Calu3 (cell line): ENCODE data around the gene ARID1B. TPM values are rescaled to one million over a fixed set of nuclear protein-coding genes. Genes with fewer than 3 reads are reported as not detected.

ENCODE experiments used
- BruUV-seq: library from RNA; stranded (reverse); fragments of 400-500 nt; replicated peaks from 2 replicates; lab custom pipeline; 2021; lab: Mats Ljungman, UMichigan
- CTCF ChIA-PET: fragments of 300-600 bp; sonication (Branson Sonifier 250); formaldehyde crosslinking; loops from one replicate; lab custom pipeline; 2022; ENCODE audit warnings: antibody characterized with exemption; lab: Charles Lee
- DNase-seq: peaks from one replicate; pipeline ENCODE4 v3.0.0; 2022
- H3K27ac Mint-ChIP-seq: one replicate; pipeline ENCODE4 v1.8.0; 2022; ENCODE audit warnings: mixed read lengths; ENCODE audit not compliant: unreplicated experiment
- H3K27me3 Mint-ChIP-seq: one replicate; pipeline ENCODE4 v1.8.0; 2022; ENCODE audit warnings: mixed read lengths; ENCODE audit not compliant: unreplicated experiment
- H3K36me3 Mint-ChIP-seq: one replicate; pipeline ENCODE4 v1.8.0; 2022; ENCODE audit warnings: mild to moderate bottlenecking, moderate library complexity, mixed read lengths; ENCODE audit not compliant: insufficient read depth, unreplicated experiment
- H3K4me1 Mint-ChIP-seq: one replicate; pipeline ENCODE4 v1.8.0; 2022; ENCODE audit warnings: mild to moderate bottlenecking, low read depth, mixed read lengths; ENCODE audit not compliant: unreplicated experiment
- H3K4me3 Mint-ChIP-seq: one replicate; pipeline ENCODE4 v1.8.0; 2022; ENCODE audit warnings: mild to moderate bottlenecking, low read depth, moderate library complexity, mixed read lengths; ENCODE audit not compliant: unreplicated experiment
- H3K9me3 Mint-ChIP-seq: one replicate; pipeline ENCODE4 v1.8.0; 2022; ENCODE audit warnings: low read depth, mixed read lengths; ENCODE audit not compliant: unreplicated experiment
- intact Hi-C: fragments of 100-400 bp; cut with micrococcal nuclease; formaldehyde crosslinking; loops from one replicate; pipeline ENCODE4 v1.10.0; 2022; ENCODE audit not compliant: unreplicated experiment
- microRNA-seq: library from miRNA; unstranded; fragments of <30 nt; microRNA quantifications from one replicate; pipeline ENCODE4 v1.2.0, GENCODE V29; 2022
- total RNA-seq: library from RNA; stranded (reverse); gene quantifications from 2 replicates; pipeline ENCODE4 v1.2.3, GENCODE V29; 2022
- TF ChIP-seq, protein P1 (sequence below): fragments of 200-600 bp; IDR thresholded peaks from one replicate; pipeline ENCODE4 v1.8.0; 2022; ENCODE audit warnings: antibody characterized with exemption; ENCODE audit not compliant: unreplicated experiment

Gene ARID1B
- total RNA-seq, 1 experiment from 2014 or later = 53.5 TPM

GRCh38 chr6:157258878-157259277, 481.7 kb downstream of the ARID1B start:
- peaks cover 4% of the 10 kb centered on the region for H3K36me3 Mint-ChIP-seq

GRCh38 chr6:157259443-157259842, 482.3 kb downstream of the ARID1B start:
- Mint-ChIP-seq H3K27ac (no peak overlapping the region), H3K9me3 (no peaks in the 10 kb centered on the region), H3K4me1 (no peaks in the 10 kb centered on the region), H3K4me3 (no peak overlapping the region), H3K36me3 (peaks cover 4% of the 10 kb centered on the region), H3K27me3 (no peaks in the 10 kb centered on the region)
- no peak for DNase-seq
- CTCF ChIA-PET = no interaction called here
- no TSS peak for BruUV-seq
- TF ChIP-seq, protein P1, sequence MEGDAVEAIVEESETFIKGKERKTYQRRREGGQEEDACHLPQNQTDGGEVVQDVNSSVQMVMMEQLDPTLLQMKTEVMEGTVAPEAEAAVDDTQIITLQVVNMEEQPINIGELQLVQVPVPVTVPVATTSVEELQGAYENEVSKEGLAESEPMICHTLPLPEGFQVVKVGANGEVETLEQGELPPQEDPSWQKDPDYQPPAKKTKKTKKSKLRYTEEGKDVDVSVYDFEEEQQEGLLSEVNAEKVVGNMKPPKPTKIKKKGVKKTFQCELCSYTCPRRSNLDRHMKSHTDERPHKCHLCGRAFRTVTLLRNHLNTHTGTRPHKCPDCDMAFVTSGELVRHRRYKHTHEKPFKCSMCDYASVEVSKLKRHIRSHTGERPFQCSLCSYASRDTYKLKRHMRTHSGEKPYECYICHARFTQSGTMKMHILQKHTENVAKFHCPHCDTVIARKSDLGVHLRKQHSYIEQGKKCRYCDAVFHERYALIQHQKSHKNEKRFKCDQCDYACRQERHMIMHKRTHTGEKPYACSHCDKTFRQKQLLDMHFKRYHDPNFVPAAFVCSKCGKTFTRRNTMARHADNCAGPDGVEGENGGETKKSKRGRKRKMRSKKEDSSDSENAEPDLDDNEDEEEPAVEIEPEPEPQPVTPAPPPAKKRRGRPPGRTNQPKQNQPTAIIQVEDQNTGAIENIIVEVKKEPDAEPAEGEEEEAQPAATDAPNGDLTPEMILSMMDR = no peak
- intact Hi-C loops = no loop called here

More at GRCh38 chr6:157258878-157259277, 481.7 kb downstream of the ARID1B start:
- H3K27ac Mint-ChIP-seq = no peak overlapping the region
- TF ChIP-seq, protein P1 = no peak
- no peaks in the 10 kb centered on the region for H3K27me3 Mint-ChIP-seq
- no peaks in the 10 kb centered on the region for H3K4me1 Mint-ChIP-seq
- CTCF ChIA-PET = no interaction called here
- DNase-seq = no peak
- BruUV-seq = no TSS peak
- no peak overlapping the region for H3K4me3 Mint-ChIP-seq
- H3K9me3 Mint-ChIP-seq = no peaks in the 10 kb centered on the region
- intact Hi-C loops = no loop called here

Small RNA genes within 50 kb of the gene (microRNA-seq; reads per million reads assigned to microRNA genes)
- gene MIR4466 = not detected
